Hepatocyte (in vitro differentiated cells): ENCODE results near the gene MED4. TPM values are rescaled to one million over a fixed set of nuclear protein-coding genes. Genes with fewer than 3 reads are reported as not detected.
A peak's percentile ranks its signal among the peaks of the same experiment; 100 is the strongest.

Source experiments
- DNase-seq: peaks from one replicate; pipeline ENCODE4 v3.0.0-alpha.2; 2016; ENCODE audit warnings: low spot score
- H2AFZ ChIP-seq: fragments of 200-600 bp; sonication (generic); 2 replicates; pipeline ENCODE4 v1.6.0; 2016; ENCODE audit warnings: antibody characterized with exemption, mild to moderate bottlenecking
- H3K27ac ChIP-seq: fragments of 200-600 bp; sonication (generic); 2 replicates; pipeline ENCODE4 v1.5.1; 2016; ENCODE audit warnings: mild to moderate bottlenecking
- H3K27me3 ChIP-seq: fragments of 200-600 bp; sonication (generic); 2 replicates; pipeline ENCODE4 v1.6.1; 2016
- H3K36me3 ChIP-seq: fragments of 200-600 bp; sonication (generic); replicated peaks from 2 replicates; pipeline ENCODE4 v1.5.1; 2016; ENCODE audit warnings: low read depth; ENCODE audit not compliant: insufficient read depth
- H3K4me1 ChIP-seq: fragments of 200-600 bp; sonication (generic); 2 replicates; pipeline ENCODE4 v1.5.1; 2016; ENCODE audit warnings: mild to moderate bottlenecking, moderate library complexity; ENCODE audit not compliant: insufficient read depth
- H3K4me2 ChIP-seq: fragments of 200-600 bp; sonication (generic); 2 replicates; pipeline ENCODE4 v1.6.0; 2016
- H3K4me3 ChIP-seq: fragments of 200-600 bp; sonication (generic); 2 replicates; pipeline ENCODE4 v1.5.1; 2016; ENCODE audit warnings: mild to moderate bottlenecking
- H3K79me2 ChIP-seq: fragments of 200-600 bp; sonication (generic); 2 replicates; pipeline ENCODE4 v1.6.0; 2017; ENCODE audit warnings: mild to moderate bottlenecking
- H3K9me2 ChIP-seq: fragments of 200-600 bp; sonication (generic); replicated peaks from 2 replicates; pipeline ENCODE4 v1.6.0; 2017; ENCODE audit warnings: mild to moderate bottlenecking; ENCODE audit not compliant: insufficient read depth
- H3K9me3 ChIP-seq: fragments of 200-600 bp; sonication (generic); 2 replicates; pipeline ENCODE4 v1.5.1; 2016; ENCODE audit warnings: low read depth, mild to moderate bottlenecking
- H4K20me1 ChIP-seq: fragments of 200-600 bp; sonication (generic); 2 replicates; pipeline ENCODE4 v1.6.0; 2016; ENCODE audit warnings: mild to moderate bottlenecking; ENCODE audit not compliant: insufficient read depth, poor library complexity, severe bottlenecking
- EZH2 ChIP-seq: fragments of 200-600 bp; sonication (generic); IDR thresholded peaks from 2 replicates; pipeline ENCODE4 v1.6.1; 2016; ENCODE audit warnings: antibody characterized with exemption, mild to moderate bottlenecking, borderline replicate concordance
- EZH2phosphoT487 ChIP-seq: fragments of 200-600 bp; sonication (generic); IDR thresholded peaks from one replicate; pipeline ENCODE4 v1.6.1; 2018; ENCODE audit warnings: antibody characterized with exemption, mild to moderate bottlenecking, low read depth, moderate library complexity; ENCODE audit not compliant: unreplicated experiment, severe bottlenecking
- WGBS: methylation state at CpG from one replicate; pipeline ENCODE4 v1.1.6; 2016; ENCODE audit warnings: low lambda C conversion rate; ENCODE audit errors: missing lambda C conversion rate; 5-methylcytosine and 5-hydroxymethylcytosine counted together
- polyA plus RNA-seq: library from polyadenylated mRNA; unstranded; fragments of >200 nt; fragmentation: Nextera tagmentation; extraction: Ambion mirVana; gene quantifications from 2 replicates; pipeline ENCODE4 v1.2.1, GENCODE V29; 2016
- total RNA-seq: library from RNA; depleted of rRNA; stranded (reverse); fragments of >200 nt; gene quantifications from 2 replicates; pipeline ENCODE4 v1.2.3, GENCODE V29; 2014
- TF ChIP-seq, protein P1 (sequence below): fragments of 200-600 bp; sonication (generic); IDR thresholded peaks from 2 replicates; pipeline ENCODE4 v1.5.1; 2016; ENCODE audit warnings: antibody characterized with exemption, mild to moderate bottlenecking; ENCODE audit not compliant: poor library complexity

Gene MED4
- total and polyA plus RNA-seq, 2 experiments from 2014 or later: 37.4 to 63.4 TPM

DNA sequence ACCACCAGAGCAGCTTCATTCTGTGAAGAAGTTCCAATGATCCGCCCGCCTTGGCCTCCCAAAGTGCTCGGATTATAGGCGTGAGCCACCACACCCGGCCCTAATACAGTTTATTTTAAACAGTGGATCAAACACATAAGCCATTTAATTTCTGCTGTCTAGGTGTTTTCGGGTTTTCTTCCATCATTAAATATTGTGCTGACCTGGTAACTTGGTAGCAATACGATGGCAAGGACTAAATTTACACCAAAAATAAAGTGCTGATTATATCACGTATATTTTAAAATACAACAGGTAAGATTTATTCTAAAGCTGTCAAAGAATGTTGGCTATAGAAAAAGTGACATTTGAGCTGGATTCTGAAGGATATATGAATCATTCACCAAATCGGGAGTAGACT lies 1.3 kb downstream of the MED4 start:
- WGBS: 87% methylated on average over 9 of the region's 9 CpGs
- peak overlapping the region; percentile 73 for H3K4me3 ChIP-seq
- no peak overlapping the region for H3K27ac ChIP-seq
- H4K20me1 ChIP-seq: peaks cover 34% of the 10 kb centered on the region
- H3K79me2 ChIP-seq: peaks cover 62% of the 10 kb centered on the region
- H2AFZ ChIP-seq: no peak overlapping the region
- TF ChIP-seq EZH2phosphoT487: no peak
- TF ChIP-seq, protein P1, sequence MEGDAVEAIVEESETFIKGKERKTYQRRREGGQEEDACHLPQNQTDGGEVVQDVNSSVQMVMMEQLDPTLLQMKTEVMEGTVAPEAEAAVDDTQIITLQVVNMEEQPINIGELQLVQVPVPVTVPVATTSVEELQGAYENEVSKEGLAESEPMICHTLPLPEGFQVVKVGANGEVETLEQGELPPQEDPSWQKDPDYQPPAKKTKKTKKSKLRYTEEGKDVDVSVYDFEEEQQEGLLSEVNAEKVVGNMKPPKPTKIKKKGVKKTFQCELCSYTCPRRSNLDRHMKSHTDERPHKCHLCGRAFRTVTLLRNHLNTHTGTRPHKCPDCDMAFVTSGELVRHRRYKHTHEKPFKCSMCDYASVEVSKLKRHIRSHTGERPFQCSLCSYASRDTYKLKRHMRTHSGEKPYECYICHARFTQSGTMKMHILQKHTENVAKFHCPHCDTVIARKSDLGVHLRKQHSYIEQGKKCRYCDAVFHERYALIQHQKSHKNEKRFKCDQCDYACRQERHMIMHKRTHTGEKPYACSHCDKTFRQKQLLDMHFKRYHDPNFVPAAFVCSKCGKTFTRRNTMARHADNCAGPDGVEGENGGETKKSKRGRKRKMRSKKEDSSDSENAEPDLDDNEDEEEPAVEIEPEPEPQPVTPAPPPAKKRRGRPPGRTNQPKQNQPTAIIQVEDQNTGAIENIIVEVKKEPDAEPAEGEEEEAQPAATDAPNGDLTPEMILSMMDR: no peak
- TF ChIP-seq EZH2: no peak
- no peaks in the 10 kb centered on the region for H3K27me3 ChIP-seq
- H3K36me3 ChIP-seq: no peaks in the 10 kb centered on the region
- H3K4me1 ChIP-seq: peaks cover 14% of the 10 kb centered on the region
- DNase-seq: no peak
- no peaks in the 10 kb centered on the region for H3K9me2 ChIP-seq
- no peaks in the 10 kb centered on the region for H3K9me3 ChIP-seq
- peak overlapping the region; percentile 91 for H3K4me2 ChIP-seq

DNA sequence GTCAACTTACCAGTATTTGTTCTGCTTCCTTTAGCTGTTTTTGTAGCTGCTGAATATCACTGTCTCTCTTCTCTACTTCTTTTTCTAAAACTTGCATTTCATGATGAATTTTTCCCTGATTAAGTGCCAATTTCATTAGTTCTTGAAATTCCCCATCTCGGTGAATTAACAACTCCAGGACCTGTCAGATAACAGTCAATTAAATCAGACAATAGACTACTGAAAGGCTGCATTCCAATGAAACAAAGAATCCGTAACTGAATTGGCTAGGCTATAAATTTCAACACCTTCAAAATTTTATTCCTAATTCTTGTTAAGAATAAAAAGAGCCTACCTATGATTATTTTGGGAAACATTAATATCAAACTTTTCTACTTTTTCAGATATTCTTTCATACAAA lies 8.6 kb downstream of the MED4 start:
- no peak for DNase-seq
- Histone ChIP-seq H4K20me1 (peaks cover 37% of the 10 kb centered on the region), H3K4me2 (no peak overlapping the region), H3K79me2 (peaks cover 59% of the 10 kb centered on the region), H3K9me2 (no peaks in the 10 kb centered on the region), H3K4me3 (no peak overlapping the region), H2AFZ (no peak overlapping the region), H3K27me3 (no peaks in the 10 kb centered on the region), H3K9me3 (no peaks in the 10 kb centered on the region), H3K27ac (no peak overlapping the region), H3K4me1 (no peaks in the 10 kb centered on the region), H3K36me3 (no peaks in the 10 kb centered on the region)
- TF ChIP-seq EZH2: no peak
- TF ChIP-seq, protein P1: no peak
- 86% methylated on average over 2 of the region's 2 CpGs for WGBS

DNA sequence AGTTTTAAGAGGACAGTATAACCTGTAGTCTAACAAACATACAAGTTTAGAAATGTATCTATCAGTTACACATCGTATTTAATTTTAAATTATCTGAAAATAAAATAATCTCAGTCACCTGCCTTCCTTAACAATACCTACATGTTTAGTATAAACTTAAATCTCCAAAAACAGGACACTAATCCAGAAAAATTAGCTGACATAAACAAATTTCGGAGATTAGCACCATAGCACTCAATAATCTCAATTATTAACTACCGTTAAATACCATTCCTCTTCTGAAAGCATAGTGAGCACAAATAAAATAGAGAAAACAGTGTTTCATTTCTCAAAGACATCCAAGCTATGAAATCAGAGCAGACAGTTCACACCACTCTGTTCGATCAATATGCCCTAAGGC lies 13.2 kb downstream of the MED4 start:
- H3K79me2 ChIP-seq: peaks cover 13% of the 10 kb centered on the region
- no peak overlapping the region for H3K4me3 ChIP-seq
- no peak overlapping the region for H2AFZ ChIP-seq
- peaks cover 6% of the 10 kb centered on the region for H4K20me1 ChIP-seq
- DNase-seq: no peak
- 95% methylated on average over 4 of the region's 4 CpGs for WGBS
- no peaks in the 10 kb centered on the region for H3K9me3 ChIP-seq
- H3K36me3 ChIP-seq: no peaks in the 10 kb centered on the region
- no peak overlapping the region for H3K27ac ChIP-seq
- H3K4me1 ChIP-seq: no peaks in the 10 kb centered on the region
- H3K9me2 ChIP-seq: no peaks in the 10 kb centered on the region
- H3K27me3 ChIP-seq: no peaks in the 10 kb centered on the region
- TF ChIP-seq, protein P1: no peak
- TF ChIP-seq EZH2phosphoT487 (no peak), EZH2 (no peak)
- H3K4me2 ChIP-seq: no peak overlapping the region

DNA sequence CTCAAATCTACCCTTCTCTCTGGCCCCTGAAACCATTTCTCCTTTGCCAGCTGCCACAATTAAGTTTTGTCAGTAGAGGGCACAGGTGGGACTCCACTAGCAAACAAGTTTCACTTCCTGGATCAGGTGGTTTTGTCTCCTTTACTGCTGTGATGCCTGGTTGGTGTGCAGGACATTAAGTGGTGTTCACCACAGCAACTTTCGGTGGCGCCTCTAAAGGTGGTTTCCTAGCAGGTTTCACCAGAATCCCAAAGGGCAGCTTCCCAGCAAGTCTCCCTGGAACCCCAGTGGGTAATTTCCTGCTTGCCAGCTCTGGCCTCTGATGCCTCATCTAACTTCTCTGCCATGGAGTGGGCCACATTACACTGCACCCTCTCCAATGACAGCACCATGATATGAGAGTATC lies 16.6 kb downstream of the MED4 start:
- peaks cover 8% of the 10 kb centered on the region for H3K36me3 ChIP-seq
- no peak overlapping the region for H3K27ac ChIP-seq
- H3K4me2 ChIP-seq: no peak overlapping the region
- no peaks in the 10 kb centered on the region for H4K20me1 ChIP-seq
- H3K27me3 ChIP-seq: no peaks in the 10 kb centered on the region
- no peak for DNase-seq
- WGBS: 50% methylated on average over 2 of the region's 2 CpGs
- H3K79me2 ChIP-seq: no peaks in the 10 kb centered on the region
- H3K4me3 ChIP-seq: no peak overlapping the region
- no peaks in the 10 kb centered on the region for H3K9me2 ChIP-seq
- TF ChIP-seq, protein P1: peak; percentile 17
- no peak for TF ChIP-seq EZH2phosphoT487
- H3K4me1 ChIP-seq: no peaks in the 10 kb centered on the region
- no peaks in the 10 kb centered on the region for H3K9me3 ChIP-seq
- H2AFZ ChIP-seq: no peak overlapping the region
